HG03565 (cell line): Measurements from ENCODE around the gene REXO1.
A peak's percentile ranks its signal among the peaks of the same experiment; 100 is the strongest.
"Not testable (repeated sequence)": the region's sequence is repeated elsewhere in the genome, so short reads cannot be mapped to it uniquely, and the experiment has no call there.

Experiments
- ATAC-seq: cut with Tn5 transposase; IDR thresholded peaks from one replicate; pipeline ENCODE4 v1.9.1; 2021; ENCODE audit warnings: mild to moderate bottlenecking, moderate library complexity; ENCODE audit not compliant: unreplicated experiment

REXO1 gene

DNA sequence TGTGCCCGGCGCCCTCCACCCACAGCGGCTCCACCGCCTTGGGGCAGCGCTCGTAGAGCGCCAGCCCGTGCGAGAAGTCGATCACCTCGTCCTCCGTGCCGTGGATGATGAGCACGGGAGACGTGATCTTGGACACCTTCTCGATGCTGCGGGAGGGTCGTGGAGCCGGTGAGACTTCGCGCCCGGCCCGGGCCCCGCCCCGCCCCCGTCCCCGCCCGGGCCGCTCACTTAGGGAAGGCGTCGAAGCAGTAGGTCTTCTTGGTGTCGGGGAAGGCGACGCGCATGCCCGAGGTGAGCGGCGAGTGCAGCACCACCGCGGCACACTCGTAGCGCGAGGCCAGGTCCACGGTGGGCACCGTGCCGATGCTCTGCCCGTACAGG lies 29.0 kb upstream of the REXO1 start:
- not testable (repeated sequence) for ATAC-seq

DNA sequence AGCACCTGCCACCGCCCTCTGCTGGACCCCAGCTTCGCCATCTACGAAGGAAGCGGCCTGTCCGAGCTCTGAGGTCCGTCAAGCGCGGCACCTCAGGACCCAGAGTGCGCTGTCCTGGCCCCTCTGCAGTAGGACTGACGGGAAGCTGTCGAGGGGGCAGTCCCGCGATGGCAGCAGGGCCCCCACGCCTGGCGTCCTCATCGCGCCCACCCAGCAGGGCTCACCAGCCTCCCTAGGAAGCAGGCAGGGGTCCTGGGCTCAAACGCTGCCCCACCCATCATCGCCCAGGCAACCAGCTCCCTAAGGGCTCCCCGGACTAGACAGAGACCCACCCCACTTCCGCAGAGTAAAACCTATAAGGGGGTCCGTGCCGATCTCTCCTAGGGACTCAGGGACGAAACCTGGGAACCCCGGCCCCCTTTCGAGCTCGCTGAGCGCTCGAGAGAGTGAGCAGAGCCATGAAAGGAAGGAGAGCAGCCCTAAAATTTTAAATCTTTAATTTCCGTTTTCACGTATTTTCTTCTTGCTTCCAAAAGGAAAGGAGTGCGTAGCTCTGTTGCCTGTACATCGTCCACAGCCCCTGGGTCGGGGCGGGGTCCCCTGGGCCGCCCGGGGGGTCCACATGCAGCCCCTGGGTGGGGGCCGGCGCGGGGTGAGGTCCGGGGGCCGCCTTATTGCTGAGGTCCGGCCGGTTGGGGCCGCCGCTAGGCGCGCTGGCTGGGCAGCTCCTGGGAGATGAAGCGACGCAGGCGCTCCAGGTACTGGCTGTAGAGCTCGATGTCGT lies 28.4 kb upstream of the REXO1 start:
- not testable (repeated sequence) for ATAC-seq

DNA sequence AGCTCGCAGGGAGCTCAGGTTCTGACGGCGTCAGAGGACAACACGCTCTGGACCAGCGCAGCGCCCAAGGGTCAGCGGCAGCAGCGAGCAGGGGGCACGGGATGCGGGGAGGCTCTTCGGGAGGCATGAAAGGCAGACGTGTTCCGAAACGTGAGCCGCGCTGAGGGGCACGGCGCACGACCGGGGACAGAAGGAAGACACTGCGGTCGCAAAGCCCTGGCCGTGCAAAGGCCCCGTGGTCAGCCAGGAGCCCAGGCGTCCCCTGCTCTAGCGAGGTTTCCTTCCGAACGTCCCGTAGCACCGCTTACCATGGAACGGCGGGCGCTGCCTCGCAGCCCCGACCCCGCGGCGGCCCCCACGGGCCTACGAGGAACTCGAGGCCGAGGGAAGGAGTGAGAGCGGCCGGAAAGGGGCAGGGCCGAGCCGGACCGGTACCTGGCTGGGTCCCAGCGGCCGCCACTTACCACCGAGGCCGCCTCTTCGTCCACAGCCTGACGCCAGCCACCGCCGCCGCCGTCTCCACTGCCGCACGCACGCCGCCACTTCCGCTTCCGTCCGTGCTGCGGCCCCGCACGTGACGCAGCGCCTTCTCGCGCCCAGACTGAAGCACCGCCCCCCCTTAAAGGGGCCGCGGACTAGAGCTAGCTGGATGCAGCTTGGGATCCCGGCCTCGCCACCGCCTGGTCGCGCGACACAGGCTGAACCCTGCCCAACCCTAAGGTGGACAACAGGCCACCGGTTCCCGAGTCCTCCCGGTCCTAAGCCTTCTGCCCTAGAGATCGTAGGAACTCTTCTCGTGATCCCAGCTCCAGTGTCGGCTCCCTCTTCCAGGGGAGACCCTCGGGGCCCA lies 27.6 kb upstream of the REXO1 start:
- peak; percentile 72 for ATAC-seq

DNA sequence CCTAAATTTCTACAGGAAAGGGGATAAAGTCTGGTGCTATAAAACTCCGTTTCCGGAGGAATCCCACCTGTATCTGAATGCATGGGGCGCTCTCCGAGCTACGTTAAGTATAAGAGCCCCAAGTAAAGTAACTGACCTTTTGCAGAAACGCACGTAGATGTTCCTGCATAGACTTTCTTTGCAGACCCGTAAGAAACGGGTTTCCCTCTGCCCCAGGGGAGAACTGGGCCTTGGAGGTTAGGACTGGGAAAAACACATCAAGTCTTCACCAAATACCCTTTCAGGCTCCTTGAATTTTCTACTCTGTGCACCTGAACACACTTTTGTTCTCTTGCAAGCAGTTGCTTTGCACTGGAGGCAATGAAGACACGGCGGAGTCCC lies 27.0 kb upstream of the REXO1 start:
- ATAC-seq = not testable (repeated sequence)

DNA sequence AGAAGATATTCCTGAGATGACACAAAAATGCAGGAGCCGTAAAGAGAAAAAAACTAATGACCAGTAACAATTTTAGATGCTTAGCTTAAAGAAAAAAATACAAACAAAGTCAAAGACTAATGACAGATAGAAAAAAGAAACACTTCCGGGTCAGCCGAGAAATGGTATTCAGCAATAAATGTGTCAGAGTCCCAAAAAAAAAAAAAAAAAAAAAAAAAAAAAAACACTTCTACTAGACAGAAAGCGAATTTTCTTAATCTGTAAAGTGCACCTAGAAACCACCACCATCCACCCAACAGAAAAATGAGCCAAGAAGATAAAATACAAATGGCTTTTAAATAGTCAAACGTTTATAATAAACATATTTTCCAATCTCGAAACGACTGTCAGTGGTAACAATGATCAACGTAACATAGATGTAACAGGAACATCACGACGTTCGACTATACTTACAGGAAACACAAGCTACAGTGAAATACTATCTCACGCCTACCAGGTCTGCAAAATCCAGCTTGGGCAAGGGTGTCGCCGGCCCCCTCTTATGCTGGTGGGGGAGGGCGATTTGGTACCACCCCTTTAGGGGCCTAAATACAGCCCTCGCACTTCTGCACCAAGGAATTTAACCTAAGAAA lies 26.4 kb upstream of the REXO1 start:
- no peak for ATAC-seq

DNA sequence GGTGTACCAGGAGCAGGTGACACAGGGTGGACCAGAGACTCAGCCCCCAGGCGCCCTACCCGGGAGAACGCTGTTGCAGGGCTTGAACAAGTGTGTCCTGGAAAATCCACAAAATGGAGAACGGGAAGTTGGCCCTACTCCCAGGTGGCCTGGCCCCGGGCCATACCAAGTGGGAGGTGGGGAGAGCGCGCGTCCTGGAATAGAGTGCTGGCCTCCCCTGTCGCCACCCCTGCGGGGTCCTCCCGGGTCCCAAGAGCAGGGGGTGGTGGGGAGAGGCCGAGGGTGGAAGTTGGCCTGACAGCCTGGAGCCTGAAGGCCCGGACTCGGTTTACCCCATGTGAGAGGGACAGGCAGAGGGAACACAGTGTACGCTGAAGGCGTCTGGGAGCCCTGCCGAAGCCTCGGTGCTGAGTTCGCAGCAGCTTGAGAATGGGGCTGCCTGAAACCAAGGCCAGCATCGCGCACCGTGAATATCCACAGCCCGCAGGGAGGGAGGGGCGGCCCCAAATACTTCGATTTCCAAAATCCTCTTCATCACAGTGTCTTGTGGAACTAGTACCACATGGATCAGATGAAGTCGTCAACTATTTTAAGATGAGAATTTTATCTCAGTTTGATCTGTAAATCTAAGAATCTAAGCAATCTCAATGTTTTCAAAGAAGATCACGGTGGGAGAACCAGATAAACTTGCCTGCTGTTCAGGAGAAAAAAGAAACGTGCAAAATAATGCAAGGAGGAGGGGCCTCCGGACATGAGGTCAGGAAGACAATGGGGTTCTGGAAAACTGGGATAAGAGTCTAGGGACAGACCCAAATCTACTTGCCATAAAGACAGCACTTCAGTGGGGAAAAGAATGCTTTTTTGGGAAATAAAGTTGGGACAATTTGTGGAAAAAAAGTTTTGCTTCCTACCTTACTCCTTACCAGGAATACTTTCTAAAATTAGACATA lies 25.5 kb upstream of the REXO1 start:
- ATAC-seq = no peak

DNA sequence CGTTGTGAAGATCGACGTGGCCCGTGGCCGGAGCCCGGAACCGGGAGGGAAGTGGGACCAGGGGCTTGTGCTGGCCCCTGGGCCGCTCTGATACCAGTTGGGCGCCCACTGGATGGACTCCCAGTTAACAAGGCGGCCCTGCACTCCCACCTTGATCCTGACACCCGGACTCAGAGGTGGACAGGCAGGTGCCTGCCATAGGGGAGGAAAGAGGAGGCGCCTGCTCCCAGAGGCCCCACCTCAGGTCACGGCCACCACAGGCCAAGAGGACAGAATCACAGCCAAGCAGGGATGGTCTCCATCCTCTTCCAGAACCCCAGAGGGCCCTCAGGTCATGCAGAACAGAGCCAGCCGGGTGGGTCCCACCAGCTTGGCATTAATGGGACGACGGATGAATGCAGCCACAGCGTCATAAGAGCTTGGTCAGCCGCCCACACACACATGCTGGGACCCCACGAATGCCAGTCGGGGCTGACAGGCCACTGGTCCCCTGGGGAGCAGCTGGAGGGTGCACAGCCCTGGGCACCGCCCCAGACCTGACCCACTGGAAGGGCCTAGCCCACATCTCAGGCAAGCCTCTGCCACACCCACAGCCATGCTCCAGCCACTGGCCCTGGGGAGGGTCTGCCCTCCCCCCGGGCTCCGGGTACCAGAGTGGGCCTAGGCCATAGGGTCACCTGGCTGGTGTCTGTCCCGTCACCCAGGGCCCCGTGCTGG lies 24.7 kb upstream of the REXO1 start:
- no peak for ATAC-seq

DNA sequence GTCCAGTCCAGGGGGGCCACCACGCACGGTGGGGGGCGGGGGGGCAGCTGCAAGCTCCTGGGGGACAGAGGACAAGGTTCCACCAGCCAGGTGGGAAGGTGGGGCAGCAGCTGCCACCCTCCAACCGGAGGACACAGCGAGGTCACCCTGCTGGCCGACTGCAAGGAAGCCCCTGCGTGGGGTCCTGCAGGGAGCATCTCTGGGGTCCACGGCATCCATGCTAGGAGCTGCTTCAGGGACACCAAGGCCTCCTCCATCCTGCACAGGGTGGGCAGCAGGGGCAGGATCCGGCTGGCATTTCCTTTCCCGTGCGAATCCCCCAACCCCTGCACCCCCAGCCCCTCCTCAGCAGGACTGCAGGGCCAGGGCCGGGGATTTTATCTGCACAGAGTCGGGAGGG lies 23.3 kb upstream of the REXO1 start:
- ATAC-seq = no peak

DNA sequence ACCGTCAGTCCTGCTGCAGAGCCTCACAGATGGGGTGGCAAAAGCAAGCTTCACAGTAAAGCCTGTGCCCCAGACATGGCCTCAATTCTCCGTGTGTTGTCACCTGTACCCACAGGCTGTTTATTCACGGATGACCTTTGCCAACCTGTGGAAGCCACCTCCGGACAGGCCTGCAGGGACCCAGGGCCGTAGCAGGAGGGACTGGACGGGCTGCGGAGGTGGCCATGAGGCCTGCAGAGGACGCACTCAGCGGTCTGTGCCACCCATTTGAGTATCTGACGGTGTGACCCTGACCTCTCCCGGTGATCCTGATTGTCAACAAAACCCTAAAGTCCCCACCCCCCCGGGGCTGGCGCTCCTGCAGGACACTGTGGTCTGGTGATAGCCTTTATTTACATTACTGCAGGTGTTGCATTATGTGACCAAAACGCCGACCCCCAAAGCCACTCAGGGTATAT lies 22.9 kb upstream of the REXO1 start:
- ATAC-seq = no peak

DNA sequence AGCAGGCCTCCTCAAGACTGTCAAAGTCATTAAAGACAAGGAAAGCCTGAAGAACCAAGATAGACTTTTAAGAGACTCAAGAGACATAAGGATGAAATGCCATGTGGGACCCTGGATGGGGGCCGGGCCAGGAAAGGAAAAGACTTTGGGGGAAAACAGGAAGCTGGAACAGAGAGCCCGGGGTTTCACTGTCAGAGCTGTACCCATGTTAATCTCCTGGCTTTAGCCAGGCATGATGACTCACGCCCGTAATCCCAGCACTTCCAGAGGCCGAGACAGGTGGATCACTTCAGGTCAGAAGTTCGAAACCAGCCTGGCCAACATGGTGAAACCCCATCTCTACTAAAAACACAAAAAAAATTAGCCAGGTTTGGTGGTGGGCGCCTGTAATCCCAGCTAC lies 20.7 kb upstream of the REXO1 start:
- no peak for ATAC-seq

DNA sequence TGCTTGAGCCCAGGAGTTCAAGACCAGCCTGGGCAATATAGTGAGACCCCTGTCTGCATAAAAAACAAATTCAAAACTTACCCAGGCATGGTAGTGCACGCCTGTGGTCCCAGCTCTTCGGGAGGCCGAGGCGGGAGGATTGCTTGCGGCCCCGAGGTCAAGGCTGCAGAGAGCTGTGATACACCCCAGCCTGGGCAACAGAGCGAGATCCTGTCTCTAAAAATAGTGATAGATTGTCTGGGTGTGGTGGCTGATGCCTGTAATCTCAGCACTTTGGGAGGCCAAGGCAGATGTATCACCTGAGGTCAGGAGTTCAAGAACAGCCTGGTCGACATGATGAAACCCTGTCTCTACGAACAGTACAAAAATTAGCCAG lies 19.1 kb upstream of the REXO1 start:
- ATAC-seq = no peak

DNA sequence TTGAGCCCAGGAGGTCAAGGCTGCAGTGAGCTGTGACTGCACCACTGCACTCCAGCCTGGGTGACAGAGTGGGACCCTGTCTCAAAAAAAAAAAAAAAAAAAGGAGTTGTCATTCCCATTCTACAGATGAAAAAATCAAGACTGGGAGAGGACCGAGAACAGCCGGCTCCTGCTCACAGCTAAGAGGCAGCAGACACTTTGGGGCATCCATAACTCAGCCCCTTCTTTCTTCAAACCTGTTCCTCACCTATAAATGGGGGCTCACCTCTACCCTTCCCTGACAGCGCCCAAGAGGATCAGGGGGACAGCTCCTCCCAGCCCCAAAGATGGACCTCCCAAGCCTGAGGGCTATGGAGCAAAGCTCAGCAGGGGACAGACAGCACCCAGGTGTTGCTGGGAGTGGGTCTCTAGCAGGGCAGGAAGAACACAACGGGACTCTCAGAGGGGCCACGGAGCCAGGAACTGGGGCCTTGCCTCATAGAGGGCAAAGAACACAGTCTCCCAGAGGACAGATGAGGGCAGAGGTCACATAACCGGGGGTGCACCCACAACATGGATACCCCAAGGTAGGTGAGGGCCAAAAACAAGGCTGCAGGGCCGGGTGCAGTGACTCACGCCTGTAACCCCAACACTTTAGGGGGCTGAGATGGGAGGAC lies 18.5 kb upstream of the REXO1 start:
- ATAC-seq = no peak

DNA sequence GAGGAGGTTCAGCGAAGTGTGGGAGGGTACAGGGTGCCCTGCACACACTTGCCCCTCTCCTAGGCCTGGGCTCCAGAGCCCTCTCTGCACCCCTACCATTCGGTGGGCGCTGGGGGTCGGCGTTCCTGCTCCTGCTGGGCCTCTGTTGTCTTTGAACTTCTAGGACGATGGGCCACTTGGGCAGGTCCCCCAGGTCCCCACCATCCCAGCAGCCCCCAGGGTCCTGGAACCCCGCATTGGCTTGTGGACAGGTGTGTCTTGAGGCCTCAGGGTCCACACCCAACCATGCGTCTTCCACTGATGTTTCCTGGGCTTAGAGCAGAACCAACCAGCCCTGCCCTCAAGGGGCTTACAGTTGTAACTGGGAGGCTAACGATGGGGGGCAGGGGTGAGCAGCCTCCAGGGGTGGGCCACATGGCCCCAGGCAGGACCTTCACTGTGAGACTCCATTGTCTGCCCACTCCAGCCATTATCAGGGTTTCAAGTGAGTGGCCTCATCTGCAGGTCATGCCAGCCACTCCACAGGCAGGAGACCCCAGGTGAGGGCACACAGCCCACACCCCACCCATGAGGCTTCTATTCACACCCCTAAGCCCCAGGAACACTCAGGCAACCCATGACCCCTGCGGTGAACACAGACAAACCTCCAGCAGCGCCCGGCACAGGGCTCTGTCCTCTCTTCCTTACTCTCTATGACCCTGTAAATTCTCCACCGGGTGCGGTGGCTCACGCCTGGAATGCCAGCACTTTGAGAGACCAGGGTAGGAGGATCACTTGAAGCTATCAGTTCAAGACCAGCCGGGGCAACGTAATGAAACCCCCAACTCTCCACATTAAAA lies 17.1 kb upstream of the REXO1 start:
- ATAC-seq = no peak

DNA sequence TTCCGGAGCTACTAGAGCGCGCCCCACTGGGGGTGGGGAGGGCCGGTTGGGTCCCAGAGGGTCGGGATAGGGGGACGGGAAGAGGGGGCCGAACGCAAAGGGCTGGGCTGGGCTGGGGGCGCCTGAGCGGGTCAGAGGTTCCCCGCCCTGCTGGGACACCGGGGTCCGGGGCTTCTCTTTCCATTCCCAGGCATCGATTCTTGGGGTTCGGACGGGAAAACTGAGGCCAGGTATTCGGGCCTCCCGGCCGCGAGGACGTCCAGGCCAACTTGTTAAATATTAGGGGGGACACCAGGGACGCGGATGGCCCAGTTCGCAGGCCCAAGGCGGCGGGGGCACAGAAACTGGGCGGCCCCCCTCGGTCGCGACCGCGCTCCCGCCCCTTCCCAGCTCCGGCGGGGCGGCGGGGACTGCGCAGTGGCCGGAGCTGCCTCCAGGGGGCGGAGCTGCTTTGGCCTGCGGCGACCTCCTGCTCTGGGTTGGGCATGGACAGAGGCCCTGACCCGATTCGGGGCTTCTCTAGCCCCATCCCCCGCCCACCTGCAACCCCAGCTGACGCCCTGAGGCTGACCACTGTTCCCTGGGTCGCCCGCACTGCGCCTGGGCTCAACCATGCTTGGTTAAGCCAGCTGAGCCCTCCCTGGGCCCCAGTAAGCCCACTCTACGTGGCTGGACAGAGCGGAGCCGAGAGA lies 16.3 kb upstream of the REXO1 start:
- peak; percentile 22 for ATAC-seq

DNA sequence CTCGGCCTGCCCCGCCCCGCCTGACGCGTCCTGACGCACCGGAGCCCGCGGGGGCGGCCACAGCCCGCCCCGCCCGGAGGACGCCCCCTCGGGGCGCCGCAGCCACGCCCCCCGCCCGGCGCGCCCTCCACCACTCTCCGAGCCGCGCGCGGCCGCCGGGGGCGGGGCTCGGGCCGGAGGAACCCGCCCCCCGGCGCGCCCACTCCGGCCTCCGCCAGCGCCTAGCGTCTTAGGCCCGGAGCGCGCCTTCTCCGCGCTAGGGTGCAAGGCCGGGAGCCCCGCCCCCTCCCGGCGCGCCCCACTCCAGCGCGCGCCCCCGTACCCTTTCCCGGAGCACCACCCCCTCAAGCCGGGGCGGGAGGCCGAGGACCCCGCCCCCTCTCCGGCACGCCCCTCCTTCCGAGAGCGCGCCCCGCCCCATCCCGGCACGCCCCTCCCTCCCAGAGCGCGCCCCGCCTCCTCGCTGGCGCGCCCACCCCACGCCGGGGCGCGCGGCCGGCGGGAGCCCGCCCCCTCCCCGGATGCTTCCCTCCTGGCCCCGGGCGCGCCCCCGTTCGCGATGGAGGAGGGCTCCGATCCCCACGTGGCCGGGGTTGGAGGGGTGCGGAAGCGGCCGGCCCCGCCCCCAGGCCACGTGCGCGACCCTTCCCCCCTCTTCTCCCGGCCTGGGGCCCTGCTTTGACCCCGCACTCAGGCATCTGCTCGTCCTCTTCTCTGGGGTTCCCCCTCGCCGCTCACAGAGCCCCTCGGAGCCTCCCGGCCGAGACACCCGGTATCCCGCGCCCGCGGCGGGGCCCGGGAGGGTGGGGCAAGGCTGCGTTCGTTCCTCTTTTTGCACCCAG lies 15.6 kb upstream of the REXO1 start:
- peak; percentile 39 for ATAC-seq

DNA sequence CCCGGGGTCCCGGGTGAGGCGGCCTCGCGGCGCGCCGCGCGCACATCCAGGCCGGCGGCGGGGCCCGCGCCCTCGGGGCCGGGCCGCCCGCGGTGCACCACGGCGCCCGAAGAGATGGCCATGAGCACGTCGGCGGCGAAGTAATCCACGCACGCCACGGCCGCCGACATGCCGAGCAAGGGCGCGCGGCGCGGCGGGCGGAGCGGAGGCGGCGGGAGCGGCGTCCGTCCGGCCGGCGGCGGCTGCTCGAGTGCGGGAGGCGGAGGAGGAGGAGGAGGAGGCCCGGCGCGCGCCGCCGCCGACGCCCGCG lies 15.0 kb upstream of the REXO1 start, which contains the start of gene KLF16:
Gene KLF16, minus strand, starts transcription at position 252 of the 310 bp plus-strand sequence. Its CDS starts 82 bp downstream, at position 170.
- no peak for ATAC-seq
